Measurements from ENCODE around the gene MAP4K4.

DNA sequence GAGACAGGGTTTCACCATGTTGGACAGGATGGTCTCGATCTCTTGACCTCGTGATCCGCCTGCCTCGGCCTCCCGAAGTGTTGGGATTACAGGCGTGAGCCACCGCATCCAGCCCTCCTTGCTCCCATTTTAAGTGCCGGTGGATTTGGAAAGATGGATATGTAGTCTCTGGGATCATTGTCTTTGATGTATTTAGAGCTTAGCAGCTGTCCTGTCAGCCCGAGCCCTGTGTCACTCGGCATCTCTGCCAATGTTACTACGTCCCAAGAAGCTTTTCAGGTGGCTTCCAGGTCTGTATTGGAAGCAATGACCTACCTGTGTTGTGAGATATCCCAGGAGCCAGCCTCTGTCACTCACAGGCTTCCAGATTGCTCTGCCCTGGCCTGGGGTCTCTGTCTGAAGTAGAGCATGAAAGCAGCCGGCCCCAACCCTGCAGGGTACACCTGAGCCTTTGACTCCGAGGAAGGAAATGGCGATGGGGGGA lies 35.3 kb downstream of the MAP4K4 start:
- TF ChIP-seq ZNF274 (IDR thresholded peaks at IDR 0.05; ENCODE audit: low read depth, low read length) (no peak), YY1 (IDR thresholded peaks at IDR 0.05; ENCODE audit: insufficient read depth, insufficient read length) (no peak), SUZ12 (IDR thresholded peaks at IDR 0.05; ENCODE audit: extremely low read depth, insufficient read depth, insufficient read length) (no peak)
